Nephron progenitor cell (in vitro differentiated cells): ENCODE measurements around the gene PRR5.

Source experiments
- DNase-seq: peaks from one replicate; pipeline ENCODE4 v3.0.0; 2021
- H3K27ac Mint-ChIP-seq: 2 replicates; pipeline ENCODE4 v1.8.0; 2021; ENCODE audit warnings: mild to moderate bottlenecking, moderate library complexity, mixed read lengths
- H3K27me3 Mint-ChIP-seq: 2 replicates; pipeline ENCODE4 v1.8.0; 2021; ENCODE audit warnings: mild to moderate bottlenecking, low read depth, mixed read lengths; ENCODE audit not compliant: poor library complexity
- H3K36me3 Mint-ChIP-seq: 2 replicates; pipeline ENCODE4 v1.8.0; 2021; ENCODE audit warnings: low read depth, mixed read lengths
- H3K4me1 Mint-ChIP-seq: 2 replicates; pipeline ENCODE4 v1.8.0; 2021; ENCODE audit warnings: mixed read lengths
- H3K4me3 Mint-ChIP-seq: 2 replicates; pipeline ENCODE4 v1.8.0; 2021; ENCODE audit warnings: mild to moderate bottlenecking, moderate library complexity, mixed read lengths
- H3K9me3 Mint-ChIP-seq: 2 replicates; pipeline ENCODE4 v1.8.0; 2021; ENCODE audit warnings: mild to moderate bottlenecking, moderate library complexity, mixed read lengths
- CTCF ChIP-seq: fragments of 200-600 bp; sonication (generic); IDR thresholded peaks from 2 replicates; pipeline ENCODE4 v1.5.0; 2021; ENCODE audit warnings: antibody characterized with exemption

The PRR5 gene

GRCh38 chr22:44730490-44731356 lies 28.7 kb downstream of the PRR5 start:
- Mint-ChIP-seq H3K27me3 (peaks cover 4% of the 10 kb centered on the region), H3K4me1 (peaks cover 33% of the 10 kb centered on the region), H3K27ac (no peak overlapping the region), H3K36me3 (no peaks in the 10 kb centered on the region), H3K9me3 (no peaks in the 10 kb centered on the region), H3K4me3 (no peak overlapping the region)
- TF ChIP-seq CTCF = no peak
- no peak for DNase-seq

GRCh38 chr22:44731357-44731970 lies 29.5 kb downstream of the PRR5 start:
- TF ChIP-seq CTCF = no peak
- H3K27ac Mint-ChIP-seq = no peak overlapping the region
- H3K9me3 Mint-ChIP-seq = no peaks in the 10 kb centered on the region
- H3K4me3 Mint-ChIP-seq = no peak overlapping the region
- no peak for DNase-seq
- H3K27me3 Mint-ChIP-seq = peaks cover 6% of the 10 kb centered on the region
- no peaks in the 10 kb centered on the region for H3K36me3 Mint-ChIP-seq
- peaks cover 33% of the 10 kb centered on the region for H3K4me1 Mint-ChIP-seq

DNA sequence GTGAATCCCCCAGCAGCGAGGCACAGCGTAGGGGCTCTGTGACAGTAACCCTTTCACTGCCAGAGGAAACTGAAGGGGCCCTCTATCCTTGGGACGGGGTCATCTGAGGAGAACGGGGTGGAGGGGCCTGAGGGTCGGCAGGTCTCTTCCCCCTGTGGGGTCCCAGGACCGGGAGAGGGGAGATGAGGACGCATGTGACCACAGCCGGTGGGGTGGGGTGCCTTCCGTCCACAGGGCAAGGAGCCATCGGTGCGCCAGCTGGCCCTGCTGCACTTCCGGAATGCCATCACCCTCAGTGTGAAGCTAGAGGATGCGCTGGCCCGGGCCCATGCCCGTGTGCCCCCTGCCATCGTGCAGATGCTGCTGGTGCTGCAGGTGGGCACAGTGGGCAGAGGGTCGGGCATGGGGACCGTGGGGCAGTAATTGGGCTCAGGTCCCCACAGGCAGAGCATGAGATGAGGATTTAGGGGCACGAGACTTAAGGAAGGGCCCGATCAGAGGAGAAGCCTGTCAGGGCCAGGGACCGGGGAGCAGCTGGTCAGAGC lies 30.1 kb downstream of the PRR5 start:
- H3K4me1 Mint-ChIP-seq = peaks cover 33% of the 10 kb centered on the region
- no peak for TF ChIP-seq CTCF

DNA sequence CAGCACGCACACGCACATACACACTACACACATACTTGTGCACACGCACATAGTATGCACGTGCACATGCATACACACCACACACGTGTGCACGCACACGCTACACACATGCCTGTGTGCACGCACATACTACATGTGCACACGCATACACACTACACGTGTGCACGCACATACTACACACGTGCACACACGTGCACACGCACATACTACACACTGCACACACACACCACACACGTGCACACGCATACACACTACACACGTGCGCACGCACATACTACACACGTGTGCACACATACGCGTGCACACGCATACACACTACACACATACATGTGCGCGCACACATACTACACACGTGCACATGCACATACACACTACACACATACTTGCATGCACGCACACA lies 30.7 kb downstream of the PRR5 start:
- H3K27ac Mint-ChIP-seq = no peak overlapping the region
- H3K4me3 Mint-ChIP-seq = no peak overlapping the region
- peaks cover 9% of the 10 kb centered on the region for H3K27me3 Mint-ChIP-seq
- no peak for TF ChIP-seq CTCF
- H3K9me3 Mint-ChIP-seq = no peaks in the 10 kb centered on the region
- peaks cover 33% of the 10 kb centered on the region for H3K4me1 Mint-ChIP-seq
- no peaks in the 10 kb centered on the region for H3K36me3 Mint-ChIP-seq
- no peak for DNase-seq

More for the DNA sequence above, 30.1 kb downstream of the PRR5 start:
- no peak overlapping the region for H3K27ac Mint-ChIP-seq
- H3K27me3 Mint-ChIP-seq = peaks cover 8% of the 10 kb centered on the region
- no peak overlapping the region for H3K4me3 Mint-ChIP-seq
- DNase-seq = no peak
- no peaks in the 10 kb centered on the region for H3K9me3 Mint-ChIP-seq
- H3K36me3 Mint-ChIP-seq = no peaks in the 10 kb centered on the region

DNA sequence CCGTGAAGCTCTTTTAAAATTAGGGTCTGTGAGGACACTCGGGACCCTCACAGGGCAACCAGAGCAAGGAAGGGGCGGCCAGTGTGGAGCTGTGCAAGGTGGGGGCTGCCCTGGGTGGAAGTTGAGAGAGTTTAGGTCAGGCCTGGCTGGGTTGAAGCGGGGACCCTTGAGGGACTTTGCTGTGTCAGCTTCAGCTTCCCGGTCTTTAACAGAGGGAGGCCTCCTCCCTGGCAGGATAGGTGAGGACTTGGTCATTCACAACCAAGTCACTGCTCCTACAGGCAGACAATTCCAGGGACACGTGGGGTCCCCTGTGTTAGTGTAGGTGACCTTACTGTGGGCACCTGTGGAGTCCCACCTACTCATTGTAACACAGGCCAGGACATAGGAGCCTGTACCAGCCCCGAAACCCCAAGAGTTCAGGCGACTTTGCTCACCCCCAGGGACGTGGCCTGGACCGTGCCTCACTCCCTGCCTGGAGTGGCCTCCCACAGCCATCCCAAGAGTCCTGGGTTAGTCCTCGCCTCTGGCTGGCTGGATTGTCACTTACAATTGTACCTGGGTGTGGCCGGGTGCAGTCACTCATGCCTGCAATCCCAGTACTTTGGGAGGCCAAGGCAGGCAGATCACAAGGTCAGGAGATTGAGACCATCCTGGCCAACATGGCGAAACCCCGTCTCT lies 31.6 kb downstream of the PRR5 start:
- no peak for TF ChIP-seq CTCF
- Mint-ChIP-seq H3K4me3 (no peak overlapping the region), H3K36me3 (no peaks in the 10 kb centered on the region), H3K27me3 (peaks cover 9% of the 10 kb centered on the region), H3K27ac (no peak overlapping the region), H3K9me3 (no peaks in the 10 kb centered on the region), H3K4me1 (peaks cover 38% of the 10 kb centered on the region)
- DNase-seq = no peak
